Neutrophil (primary cell): ENCODE data around the gene SDE2.

Experiments
- H3K27ac ChIP-seq: fragments of 200-600 bp; sonication (generic); 2 replicates; pipeline ENCODE4 v1.5.1; 2016; ENCODE audit warnings: mild to moderate bottlenecking, moderate library complexity
- H3K27me3 ChIP-seq: fragments of 200-600 bp; sonication (generic); 2 replicates; pipeline ENCODE4 v1.6.0; 2016; ENCODE audit warnings: mild to moderate bottlenecking
- H3K36me3 ChIP-seq: fragments of 200-600 bp; sonication (generic); 2 replicates; pipeline ENCODE4 v1.5.1; 2017
- H3K4me1 ChIP-seq, 2 experiments: fragments of 200-600 bp in 1 of 2; sonication (generic) in 1 of 2; 1 replicate in 1 of 2; 2 replicates in 1 of 2; pipeline versions ENCODE4 v1.5.1 to v1.6.1; 2013 to 2016; ENCODE audit warnings: low read depth in 1 of 2, low read length in 1 of 2, mild to moderate bottlenecking in 1 of 2, moderate library complexity in 1 of 2; ENCODE audit not compliant: control insufficient read depth in 1 of 2, insufficient read depth in 1 of 2
- H3K4me3 ChIP-seq, 2 experiments: fragments of 200-600 bp in 1 of 2; sonication (generic) in 1 of 2; 1 replicate in 1 of 2; 2 replicates in 1 of 2; pipeline ENCODE4 v1.5.1; 2013 to 2016; ENCODE audit warnings: low read depth in 1 of 2, low read length in 1 of 2, mild to moderate bottlenecking in 1 of 2, moderate library complexity in 1 of 2
- H3K9me3 ChIP-seq: fragments of 200-600 bp; sonication (generic); 2 replicates; pipeline ENCODE4 v1.5.1; 2016
- TF ChIP-seq, protein P1 (sequence below): fragments of 200-600 bp; sonication (generic); IDR thresholded peaks from 2 replicates; pipeline ENCODE4 v1.5.1; 2016; ENCODE audit warnings: antibody characterized with exemption

The SDE2 gene

DNA sequence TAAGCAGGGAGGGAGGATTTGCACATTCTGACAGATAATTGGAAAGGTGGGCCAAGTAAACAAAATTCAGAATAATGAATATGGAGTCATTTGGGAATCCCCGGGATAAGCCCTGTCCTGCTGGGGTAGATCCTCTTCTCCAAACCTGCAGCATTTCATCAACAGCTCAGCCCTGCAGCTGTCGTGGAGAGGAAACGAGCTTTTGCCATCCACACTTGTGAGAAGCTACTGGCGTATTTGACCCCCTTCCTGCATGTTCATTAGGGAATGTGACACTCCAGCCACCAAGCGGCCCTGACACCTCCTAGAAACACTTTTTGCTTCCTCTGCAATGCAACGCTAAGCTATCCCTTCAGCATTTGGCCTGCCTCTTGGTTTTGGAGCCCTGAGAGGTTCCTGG, 50.1 kb downstream of the SDE2 start:
- TF ChIP-seq, protein P1, sequence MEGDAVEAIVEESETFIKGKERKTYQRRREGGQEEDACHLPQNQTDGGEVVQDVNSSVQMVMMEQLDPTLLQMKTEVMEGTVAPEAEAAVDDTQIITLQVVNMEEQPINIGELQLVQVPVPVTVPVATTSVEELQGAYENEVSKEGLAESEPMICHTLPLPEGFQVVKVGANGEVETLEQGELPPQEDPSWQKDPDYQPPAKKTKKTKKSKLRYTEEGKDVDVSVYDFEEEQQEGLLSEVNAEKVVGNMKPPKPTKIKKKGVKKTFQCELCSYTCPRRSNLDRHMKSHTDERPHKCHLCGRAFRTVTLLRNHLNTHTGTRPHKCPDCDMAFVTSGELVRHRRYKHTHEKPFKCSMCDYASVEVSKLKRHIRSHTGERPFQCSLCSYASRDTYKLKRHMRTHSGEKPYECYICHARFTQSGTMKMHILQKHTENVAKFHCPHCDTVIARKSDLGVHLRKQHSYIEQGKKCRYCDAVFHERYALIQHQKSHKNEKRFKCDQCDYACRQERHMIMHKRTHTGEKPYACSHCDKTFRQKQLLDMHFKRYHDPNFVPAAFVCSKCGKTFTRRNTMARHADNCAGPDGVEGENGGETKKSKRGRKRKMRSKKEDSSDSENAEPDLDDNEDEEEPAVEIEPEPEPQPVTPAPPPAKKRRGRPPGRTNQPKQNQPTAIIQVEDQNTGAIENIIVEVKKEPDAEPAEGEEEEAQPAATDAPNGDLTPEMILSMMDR = no peak
- H3K4me3 ChIP-seq = no peak overlapping the region

DNA sequence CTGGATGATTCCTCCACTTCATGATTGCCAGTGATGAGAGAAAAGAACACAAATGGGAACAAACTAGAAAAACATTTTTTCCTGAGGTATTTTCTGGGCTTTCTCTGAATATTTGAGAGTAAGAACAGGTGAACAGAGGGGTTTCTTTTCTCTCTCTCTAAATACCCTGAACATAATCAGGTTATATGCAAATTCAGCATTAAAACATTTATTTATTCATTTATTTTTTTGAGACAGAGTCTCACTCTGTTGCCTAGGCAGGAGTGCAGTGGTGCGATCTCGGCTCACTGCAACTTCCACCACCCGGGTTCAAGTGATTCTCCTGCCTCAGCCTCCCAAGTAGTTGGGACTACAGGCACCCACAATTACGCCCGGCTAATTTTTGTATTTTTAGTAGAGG, 52.3 kb downstream of the SDE2 start:
- Histone ChIP-seq H3K36me3 (no peaks in the 10 kb centered on the region), H3K27ac (no peak overlapping the region), H3K4me1 (peaks cover 14 to 18% of the 10 kb centered on the region in 2 experiments), H3K27me3 (no peaks in the 10 kb centered on the region), H3K4me3 (no peak overlapping the region), H3K9me3 (no peaks in the 10 kb centered on the region)
- TF ChIP-seq, protein P1 = no peak

More for the DNA sequence above, 50.1 kb downstream of the SDE2 start:
- H3K27me3 ChIP-seq = no peaks in the 10 kb centered on the region
- no peaks in the 10 kb centered on the region for H3K9me3 ChIP-seq
- peaks cover 16 to 18% of the 10 kb centered on the region in 2 experiments for H3K4me1 ChIP-seq
- H3K36me3 ChIP-seq = no peaks in the 10 kb centered on the region
- no peak overlapping the region for H3K27ac ChIP-seq

DNA sequence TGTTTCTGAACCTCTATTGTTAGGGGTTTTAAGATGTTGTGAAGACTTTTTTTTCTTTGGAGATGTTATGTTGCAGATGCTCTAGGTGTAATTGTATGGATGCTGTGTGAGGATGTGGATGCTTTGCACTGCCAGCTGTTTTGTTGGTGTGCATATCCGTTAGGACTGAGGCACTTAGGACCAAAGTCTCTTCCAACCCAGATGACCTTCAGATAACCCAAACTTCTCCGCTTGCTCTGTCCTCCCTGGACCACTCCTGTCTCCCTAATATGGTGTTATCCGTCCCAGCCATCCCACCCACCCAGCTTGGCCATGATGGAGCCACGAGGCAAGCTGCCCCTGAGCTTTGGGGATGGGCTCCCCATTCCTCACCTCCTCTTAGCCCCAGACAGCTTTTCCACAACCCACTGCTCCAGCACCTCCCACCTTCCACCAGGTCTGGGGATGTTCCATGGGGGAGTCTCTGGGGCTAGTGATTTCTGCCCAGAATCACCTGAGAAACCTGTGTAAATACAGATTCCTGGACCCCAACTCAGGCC, 53.0 kb downstream of the SDE2 start:
- Histone ChIP-seq H3K27ac (no peak overlapping the region), H3K4me1 (peaks cover 8 to 11% of the 10 kb centered on the region in 2 experiments), H3K27me3 (no peaks in the 10 kb centered on the region), H3K9me3 (no peaks in the 10 kb centered on the region), H3K36me3 (no peaks in the 10 kb centered on the region), H3K4me3 (no peak overlapping the region)
- TF ChIP-seq, protein P1 = no peak

DNA sequence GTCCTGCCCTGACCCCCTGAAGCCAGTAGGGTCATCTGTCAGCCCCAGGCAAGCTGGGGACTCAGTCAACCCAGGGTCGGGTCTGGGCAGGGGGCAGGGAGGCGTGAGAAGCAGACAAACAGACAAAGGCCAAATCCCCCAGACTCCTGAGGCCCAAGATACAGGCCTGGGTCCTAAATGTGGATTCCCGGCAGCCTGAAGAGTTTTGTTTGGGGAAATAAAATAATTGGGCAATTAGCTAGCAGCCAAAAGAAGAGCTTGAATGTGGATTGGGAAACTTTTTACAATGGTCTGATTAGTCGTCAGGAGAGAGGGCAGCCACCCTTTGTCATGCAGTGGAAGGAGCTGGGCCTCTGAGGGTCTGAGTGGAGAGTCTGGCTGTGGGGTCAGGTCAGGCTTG, 53.6 kb downstream of the SDE2 start:
- TF ChIP-seq, protein P1 = no peak
- Histone ChIP-seq H3K4me1 (peaks cover 4 to 7% of the 10 kb centered on the region in 2 experiments), H3K9me3 (no peaks in the 10 kb centered on the region), H3K4me3 (no peak overlapping the region), H3K27me3 (no peaks in the 10 kb centered on the region), H3K27ac (no peak overlapping the region), H3K36me3 (no peaks in the 10 kb centered on the region)

DNA sequence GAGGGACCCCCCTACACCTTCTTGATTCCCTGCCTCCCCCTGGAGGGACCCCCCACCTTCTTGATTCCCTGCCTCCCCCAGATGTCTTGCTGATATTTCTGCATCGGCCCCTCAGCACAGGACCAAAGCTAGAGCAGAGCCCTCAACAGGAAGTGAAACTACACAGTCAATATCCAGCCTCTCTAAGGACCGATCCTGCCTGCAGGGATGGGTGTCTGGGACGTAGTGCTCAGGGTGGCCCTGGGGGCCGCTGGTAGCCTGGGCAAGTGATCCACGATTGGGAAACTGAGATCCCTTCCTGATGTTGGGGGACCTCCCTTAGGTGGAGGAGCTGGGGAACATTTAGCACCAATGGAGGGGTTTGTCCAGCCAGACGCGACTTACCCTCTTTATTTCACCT, 54.2 kb downstream of the SDE2 start:
- TF ChIP-seq, protein P1 = no peak
- Histone ChIP-seq H3K9me3 (no peaks in the 10 kb centered on the region), H3K36me3 (no peaks in the 10 kb centered on the region), H3K4me1 (peaks cover 4 to 7% of the 10 kb centered on the region in 2 experiments), H3K27me3 (peaks cover 2% of the 10 kb centered on the region), H3K27ac (no peak overlapping the region), H3K4me3 (no peak overlapping the region)
